Measurements from ENCODE around the gene VDAC1. TPM values are rescaled to one million over a fixed set of nuclear protein-coding genes. Genes with fewer than 3 reads are reported as not detected.

VDAC1 gene
- total RNA-seq, 1 donor from 2014 or later = 165 TPM

GRCh38 chr5:133950821-133951612 is 53.8 kb downstream of the VDAC1 start:
- Mint-ChIP-seq H3K9me3 (ENCODE audit: unreplicated experiment) (no peaks in the 10 kb centered on the region), H3K36me3 (ENCODE audit: low read depth, unreplicated experiment) (peaks cover 9% of the 10 kb centered on the region), H3K27me3 (ENCODE audit: unreplicated experiment) (peaks cover 2% of the 10 kb centered on the region), H3K4me1 (ENCODE audit: unreplicated experiment) (no peaks in the 10 kb centered on the region), H3K4me3 (ENCODE audit: unreplicated experiment) (no peak overlapping the region), H3K27ac (ENCODE audit: unreplicated experiment) (no peak overlapping the region)
- TF ChIP-seq CTCF (IDR thresholded peaks at IDR 0.05; ENCODE audit: unreplicated experiment) = no peak
- no peak for DNase-seq (ENCODE audit: low spot score)

GRCh38 chr5:133948721-133949120 is 56.1 kb downstream of the VDAC1 start:
- Mint-ChIP-seq H3K9me3 (ENCODE audit: unreplicated experiment) (no peaks in the 10 kb centered on the region), H3K27ac (ENCODE audit: unreplicated experiment) (no peak overlapping the region), H3K4me3 (ENCODE audit: unreplicated experiment) (no peak overlapping the region), H3K4me1 (ENCODE audit: unreplicated experiment) (no peaks in the 10 kb centered on the region), H3K36me3 (ENCODE audit: low read depth, unreplicated experiment) (peaks cover 2% of the 10 kb centered on the region), H3K27me3 (ENCODE audit: unreplicated experiment) (no peaks in the 10 kb centered on the region)
- no peak for TF ChIP-seq CTCF (IDR thresholded peaks at IDR 0.05; ENCODE audit: unreplicated experiment)
- DNase-seq (ENCODE audit: low spot score) = no peak

- no peak for DNase-seq (ENCODE audit: low spot score)
- Mint-ChIP-seq H3K36me3 (ENCODE audit: low read depth, unreplicated experiment) (no peaks in the 10 kb centered on the region), H3K27me3 (ENCODE audit: unreplicated experiment) (no peaks in the 10 kb centered on the region), H3K4me3 (ENCODE audit: unreplicated experiment) (no peak overlapping the region), H3K9me3 (ENCODE audit: unreplicated experiment) (no peaks in the 10 kb centered on the region), H3K27ac (ENCODE audit: unreplicated experiment) (no peak overlapping the region), H3K4me1 (ENCODE audit: unreplicated experiment) (no peaks in the 10 kb centered on the region)
- TF ChIP-seq CTCF (IDR thresholded peaks at IDR 0.05; ENCODE audit: unreplicated experiment) = no peak
These were observed 57.3 kb downstream of the VDAC1 start for GRCh38 chr5:133947431-133947841.

GRCh38 chr5:133945568-133945967 is 59.2 kb downstream of the VDAC1 start:
- no peak overlapping the region for H3K27ac Mint-ChIP-seq (ENCODE audit: unreplicated experiment)
- no peaks in the 10 kb centered on the region for H3K36me3 Mint-ChIP-seq (ENCODE audit: low read depth, unreplicated experiment)
- H3K9me3 Mint-ChIP-seq (ENCODE audit: unreplicated experiment) = no peaks in the 10 kb centered on the region
- no peak for DNase-seq (ENCODE audit: low spot score)
- TF ChIP-seq CTCF (IDR thresholded peaks at IDR 0.05; ENCODE audit: unreplicated experiment) = no peak
- no peaks in the 10 kb centered on the region for H3K27me3 Mint-ChIP-seq (ENCODE audit: unreplicated experiment)
- no peak overlapping the region for H3K4me3 Mint-ChIP-seq (ENCODE audit: unreplicated experiment)
- no peaks in the 10 kb centered on the region for H3K4me1 Mint-ChIP-seq (ENCODE audit: unreplicated experiment)
